Measurements from ENCODE around the gene TOR3A.

Gene TOR3A

GRCh38 chr1:179077396-179077795 is 4.5 kb upstream of the TOR3A start:
- DNase-seq (ENCODE audit: low spot score) = no peak

- peak; percentile 77 for DNase-seq (ENCODE audit: low spot score)
Observed at GRCh38 chr1:179079113-179079761, 2.6 kb upstream of the TOR3A start.

GRCh38 chr1:179080866-179081686 is 794 bp upstream of the TOR3A start:
- peak; percentile 43 for DNase-seq (ENCODE audit: low spot score)

GRCh38 chr1:179082333-179082998 is 596 bp downstream of the TOR3A start:
- DNase-seq (ENCODE audit: low spot score) = peak; percentile 10

GRCh38 chr1:179082999-179083335 is 1.1 kb downstream of the TOR3A start:
- DNase-seq (ENCODE audit: low spot score) = peak; percentile 20

- DNase-seq (ENCODE audit: low spot score) = no peak
Observed at GRCh38 chr1:179083533-179083932, 1.7 kb downstream of the TOR3A start.

- DNase-seq (ENCODE audit: low spot score) = no peak
Observed at GRCh38 chr1:179087665-179088064, 5.8 kb downstream of the TOR3A start.

- no peak for DNase-seq (ENCODE audit: low spot score)
Observed at GRCh38 chr1:179089827-179090482, 8.1 kb downstream of the TOR3A start.

- DNase-seq (ENCODE audit: low spot score) = no peak
Observed at GRCh38 chr1:179090522-179090921, 8.7 kb downstream of the TOR3A start.

- DNase-seq (ENCODE audit: low spot score) = no peak
Observed at GRCh38 chr1:179090923-179091322, 9.1 kb downstream of the TOR3A start.

GRCh38 chr1:179091691-179092165 is 9.9 kb downstream of the TOR3A start:
- no peak for DNase-seq (ENCODE audit: low spot score)

- DNase-seq (ENCODE audit: low spot score) = no peak
Observed at GRCh38 chr1:179092896-179093461, 11.1 kb downstream of the TOR3A start.

- no peak for DNase-seq (ENCODE audit: low spot score)
Observed at GRCh38 chr1:179094818-179095217, 12.9 kb downstream of the TOR3A start.

GRCh38 chr1:179095377-179095776 is 13.5 kb downstream of the TOR3A start:
- DNase-seq (ENCODE audit: low spot score) = no peak

GRCh38 chr1:179095924-179096323 is 14.1 kb downstream of the TOR3A start:
- DNase-seq (ENCODE audit: low spot score) = no peak

GRCh38 chr1:179099891-179100290 is 18.0 kb downstream of the TOR3A start:
- no peak for DNase-seq (ENCODE audit: low spot score)

GRCh38 chr1:179101566-179101965 is 19.7 kb downstream of the TOR3A start:
- DNase-seq (ENCODE audit: low spot score) = no peak

GRCh38 chr1:179103999-179104398 is 22.1 kb downstream of the TOR3A start:
- no peak for DNase-seq (ENCODE audit: low spot score)

- no peak for DNase-seq (ENCODE audit: low spot score)
Observed at GRCh38 chr1:179104611-179105250, 22.9 kb downstream of the TOR3A start.

- DNase-seq (ENCODE audit: low spot score) = peak; percentile 10
Observed at GRCh38 chr1:179105393-179105792, 23.5 kb downstream of the TOR3A start.

Measured in CD4-positive, alpha-beta T cell treated with Interleukin-2 at 100 ng/mL for 4 hours (primary cell).